ENCODE data around the gene ZNHIT3. TPM values are rescaled to one million over a fixed set of nuclear protein-coding genes. Genes with fewer than 3 reads are reported as not detected.

Gene ZNHIT3
- total and polyA plus RNA-seq, 2 of the 13 experiments (the other 11 are each of a cell fraction or from before 2014, with no cell fraction given), result 66.6 to 77.4 TPM

DNA sequence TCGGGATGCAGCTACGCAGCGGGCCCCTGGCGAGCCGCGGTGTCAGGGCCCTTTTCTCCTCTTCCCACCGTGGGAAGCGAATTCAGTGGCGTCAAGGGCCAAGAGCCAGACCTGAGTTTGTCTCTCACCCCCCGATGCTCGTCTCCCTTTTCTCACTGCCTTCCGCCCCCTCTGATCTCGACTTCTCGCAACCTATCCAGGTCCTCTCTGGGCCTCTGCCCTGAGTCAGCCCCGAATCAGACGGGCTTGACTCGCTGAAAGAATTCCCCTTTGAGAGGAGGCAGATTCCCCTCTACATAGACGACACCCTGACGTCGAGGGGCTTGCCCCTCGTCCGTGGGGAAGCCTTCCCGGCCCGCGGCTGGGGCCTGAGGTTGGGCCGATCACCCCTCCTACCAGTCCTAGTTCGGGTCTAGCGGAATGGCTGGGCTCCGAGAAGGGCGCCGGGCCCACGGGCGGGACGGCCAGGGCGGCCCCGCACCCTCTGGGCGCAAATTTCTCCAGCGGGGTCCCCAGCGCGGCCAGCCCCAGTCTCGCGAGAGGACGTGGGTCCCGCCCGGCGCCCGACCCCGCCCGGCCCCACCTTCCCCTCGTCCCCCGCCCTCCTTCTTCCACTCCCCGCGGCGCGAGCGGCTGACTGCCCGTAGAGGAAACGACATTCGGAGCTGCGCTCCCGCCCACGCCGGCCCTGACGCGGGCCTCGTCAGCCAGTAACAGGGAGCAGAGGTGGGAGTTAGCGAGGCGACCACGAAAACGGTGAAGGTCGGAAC is 58.0 kb downstream of the ZNHIT3 start, which contains the start of gene GGNBP2 (continued):
- TF ChIP-seq ZNF142 (CRISPR knock-in tag; IDR thresholded peaks at IDR 0.05) (no peak; the same call in 1 of the 2 replicates), ASH2L (IDR thresholded peaks at IDR 0.05; ENCODE audit: insufficient read length, low read depth, low read length) (no peak), NR2C2 (CRISPR knock-in tag; IDR thresholded peaks at IDR 0.05; ENCODE audit: borderline replicate concordance) (peak; percentile 50), ZFP91 (CRISPR knock-in tag; IDR thresholded peaks at IDR 0.05; ENCODE audit: borderline replicate concordance) (peak; percentile 73), MAZ (IDR thresholded peaks at IDR 0.05; ENCODE audit: borderline replicate concordance, low read depth, low read length) (peak; percentile 80; the same call in 1 of the 2 replicates), MAZ (CRISPR knock-in tag; IDR thresholded peaks at IDR 0.05; ENCODE audit: low read depth) (peak; percentile 79), GTF2F1 (IDR thresholded peaks at IDR 0.05; ENCODE audit: low read length) (no peak), JUND (CRISPR knock-in tag; IDR thresholded peaks at IDR 0.05) (no peak), MTA3 (CRISPR knock-in tag; IDR thresholded peaks at IDR 0.05) (no peak), ZNF674 (CRISPR knock-in tag; IDR thresholded peaks at IDR 0.05; ENCODE audit: low read depth) (no peak), ZNF512 (CRISPR knock-in tag; IDR thresholded peaks at IDR 0.05) (no peak), HES4 (CRISPR knock-in tag; IDR thresholded peaks at IDR 0.05; ENCODE audit: borderline replicate concordance) (0 out of 2 replicates have a peak, but pooled peaks have one; percentile 42), ATF5 (CRISPR knock-in tag; IDR thresholded peaks at IDR 0.05; ENCODE audit: low read depth) (0 out of 2 replicates have a peak, but pooled peaks have one; percentile 31), RAD51 (IDR thresholded peaks at IDR 0.05; ENCODE audit: borderline replicate concordance) (no peak), ZNF326 (CRISPR knock-in tag; IDR thresholded peaks at IDR 0.05; ENCODE audit: borderline replicate concordance) (no peak), ISX (CRISPR knock-in tag; conservative IDR thresholded peaks at IDR 0.05) (no peak), RBFOX2 (IDR thresholded peaks at IDR 0.05; ENCODE audit: low read depth, low read length) (peak; percentile 84)
- TF ChIP-seq, protein P1, sequence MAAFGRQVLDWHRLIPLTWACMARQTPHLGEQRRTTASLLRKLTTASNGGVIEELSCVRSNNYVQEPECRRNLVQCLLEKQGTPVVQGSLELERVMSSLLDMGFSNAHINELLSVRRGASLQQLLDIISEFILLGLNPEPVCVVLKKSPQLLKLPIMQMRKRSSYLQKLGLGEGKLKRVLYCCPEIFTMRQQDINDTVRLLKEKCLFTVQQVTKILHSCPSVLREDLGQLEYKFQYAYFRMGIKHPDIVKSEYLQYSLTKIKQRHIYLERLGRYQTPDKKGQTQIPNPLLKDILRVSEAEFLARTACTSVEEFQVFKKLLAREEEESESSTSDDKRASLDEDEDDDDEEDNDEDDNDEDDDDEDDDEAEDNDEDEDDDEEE (CRISPR knock-in tag; IDR thresholded peaks at IDR 0.05), result peak; percentile 32; the same call in 1 of the 2 replicates
